GM10266 (cell line): ENCODE measurements around the gene GLT8D2.

Experiments
- DNase-seq: peaks from one replicate; pipeline ENCODE4 v3.0.0; 2012; ENCODE audit errors: extremely low spot score
- TF ChIP-seq, protein P1 (sequence below): IDR thresholded peaks from 2 replicates; pipeline ENCODE4 v1.5.1; 2012; ENCODE audit warnings: mild to moderate bottlenecking, low read depth; ENCODE audit not compliant: control insufficient read depth, insufficient read depth; ENCODE audit errors: missing control alignments

The GLT8D2 gene

DNA sequence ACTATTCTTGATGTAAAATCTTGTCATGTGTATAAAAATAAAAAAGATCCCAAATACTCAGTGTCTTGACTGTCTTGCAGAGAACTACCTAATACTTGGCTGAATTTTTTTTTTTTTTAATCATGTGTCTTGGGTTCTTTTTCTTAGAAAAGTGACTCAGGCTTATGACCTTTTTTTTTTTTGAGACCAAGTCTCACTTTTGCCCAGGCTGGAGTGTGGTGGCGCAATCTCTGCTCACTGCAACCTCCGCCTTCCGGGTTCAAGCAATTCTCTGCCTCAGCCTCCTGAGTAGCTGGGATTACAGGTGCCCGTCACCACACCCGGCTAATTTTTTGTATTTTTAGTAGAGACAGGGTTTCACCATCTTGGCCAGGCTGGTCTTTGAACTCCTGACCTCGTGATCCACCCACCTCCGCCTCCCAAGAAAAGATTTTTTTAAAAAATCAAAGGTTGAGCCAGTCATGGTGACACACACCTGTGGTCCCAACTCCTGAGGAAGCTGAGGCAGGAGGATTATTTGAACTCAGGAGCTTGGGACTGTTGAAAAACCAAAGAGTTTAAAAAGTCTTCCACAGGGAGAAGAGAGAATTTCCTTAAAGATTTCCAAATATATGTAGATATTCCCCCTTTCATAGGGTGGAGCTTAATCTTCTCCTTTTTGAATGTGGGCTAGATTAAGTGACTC is 102.0 kb downstream of the GLT8D2 start:
- no peak for DNase-seq
- TF ChIP-seq, protein P1, sequence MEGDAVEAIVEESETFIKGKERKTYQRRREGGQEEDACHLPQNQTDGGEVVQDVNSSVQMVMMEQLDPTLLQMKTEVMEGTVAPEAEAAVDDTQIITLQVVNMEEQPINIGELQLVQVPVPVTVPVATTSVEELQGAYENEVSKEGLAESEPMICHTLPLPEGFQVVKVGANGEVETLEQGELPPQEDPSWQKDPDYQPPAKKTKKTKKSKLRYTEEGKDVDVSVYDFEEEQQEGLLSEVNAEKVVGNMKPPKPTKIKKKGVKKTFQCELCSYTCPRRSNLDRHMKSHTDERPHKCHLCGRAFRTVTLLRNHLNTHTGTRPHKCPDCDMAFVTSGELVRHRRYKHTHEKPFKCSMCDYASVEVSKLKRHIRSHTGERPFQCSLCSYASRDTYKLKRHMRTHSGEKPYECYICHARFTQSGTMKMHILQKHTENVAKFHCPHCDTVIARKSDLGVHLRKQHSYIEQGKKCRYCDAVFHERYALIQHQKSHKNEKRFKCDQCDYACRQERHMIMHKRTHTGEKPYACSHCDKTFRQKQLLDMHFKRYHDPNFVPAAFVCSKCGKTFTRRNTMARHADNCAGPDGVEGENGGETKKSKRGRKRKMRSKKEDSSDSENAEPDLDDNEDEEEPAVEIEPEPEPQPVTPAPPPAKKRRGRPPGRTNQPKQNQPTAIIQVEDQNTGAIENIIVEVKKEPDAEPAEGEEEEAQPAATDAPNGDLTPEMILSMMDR, result no peak

DNA sequence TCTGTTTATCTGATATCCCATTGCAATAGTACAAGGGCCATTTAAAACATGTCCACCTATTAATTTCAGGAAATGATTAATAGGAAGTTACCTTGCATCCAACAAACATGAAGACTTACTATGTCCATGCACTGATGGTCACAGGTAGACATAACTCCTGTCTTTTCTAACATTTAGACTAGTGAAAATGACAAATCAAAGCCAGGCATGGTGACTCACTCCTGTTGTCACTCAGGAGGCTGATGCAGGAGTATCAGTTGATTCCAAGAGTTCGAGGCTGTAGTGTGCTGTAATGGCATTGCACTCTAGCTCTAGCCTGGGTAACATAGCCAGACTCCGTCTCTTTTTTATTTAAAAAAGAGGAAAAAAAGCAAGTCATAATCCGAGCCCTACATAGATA is 105.0 kb downstream of the GLT8D2 start:
- no peak for DNase-seq
- TF ChIP-seq, protein P1, result no peak
